PC-3 (cell line): ENCODE measurements around the gene EHBP1. TPM values are rescaled to one million over a fixed set of nuclear protein-coding genes. Genes with fewer than 3 reads are reported as not detected.

Experiments
- ATAC-seq: fragments of 200-7000 bp; cut with Tn5 transposase; 2 replicates; pipeline ENCODE4 v1.9.1; 2020; ENCODE audit warnings: mild to moderate bottlenecking, moderate library complexity
- BruUV-seq: library from RNA; stranded (reverse); fragments of 400-500 nt; replicated peaks from 2 replicates; lab custom pipeline; 2021; lab: Mats Ljungman, UMichigan
- CTCF ChIA-PET: fragments of 300-600 bp; sonication (Branson Sonifier 250); formaldehyde crosslinking; loops from one replicate; lab custom pipeline; 2022; ENCODE audit warnings: antibody characterized with exemption; lab: Charles Lee
- POLR2A ChIA-PET: fragments of 300-600 bp; sonication (Branson Sonifier 250); formaldehyde crosslinking; loops from one replicate; lab custom pipeline; 2022; ENCODE audit warnings: antibody characterized with exemption; ENCODE audit not compliant: unreplicated experiment; lab: Charles Lee
- DNase-seq: peaks from one replicate; pipeline ENCODE4 v3.0.0-alpha.2; 2015
- H2AFZ ChIP-seq: fragments of 300-600 bp; sonication (generic); 2 replicates; pipeline ENCODE4 v1.6.0; 2016; ENCODE audit warnings: antibody characterized with exemption, low read length
- H3F3A ChIP-seq: fragments of 300-600 bp; sonication (generic); one replicate; pipeline ENCODE4 v1.6.0; 2017; ENCODE audit warnings: antibody characterized with exemption, low read length, control low read depth, mild to moderate bottlenecking; ENCODE audit not compliant: unreplicated experiment
- H3K27ac ChIP-seq: fragments of 300-600 bp; sonication (generic); 2 replicates; pipeline ENCODE4 v1.5.1; 2016; ENCODE audit warnings: mild to moderate bottlenecking, low read length
- H3K27me3 ChIP-seq: fragments of 300-600 bp; sonication (generic); 2 replicates; pipeline ENCODE4 v1.6.1; 2016; ENCODE audit warnings: low read length, mixed read lengths
- H3K36me3 ChIP-seq: fragments of 300-600 bp; sonication (generic); 2 replicates; pipeline ENCODE4 v1.6.1; 2016; ENCODE audit warnings: low read depth, mixed run types, low read length, mixed read lengths
- H3K4me1 ChIP-seq: fragments of 300-600 bp; sonication (generic); 2 replicates; pipeline ENCODE4 v1.5.1; 2016; ENCODE audit warnings: low read length; ENCODE audit not compliant: insufficient read depth
- H3K4me2 ChIP-seq: fragments of 300-600 bp; sonication (generic); 2 replicates; pipeline ENCODE4 v1.6.0; 2016; ENCODE audit warnings: low read length
- H3K4me3 ChIP-seq: fragments of 300-600 bp; sonication (generic); 2 replicates; pipeline ENCODE4 v1.5.1; 2016; ENCODE audit warnings: mild to moderate bottlenecking, low read length, mixed read lengths
- H3K79me2 ChIP-seq: fragments of 300-600 bp; sonication (generic); 2 replicates; pipeline ENCODE4 v1.6.1; 2017; ENCODE audit warnings: low read length, mixed read lengths
- H3K9ac ChIP-seq: fragments of 300-600 bp; sonication (generic); 2 replicates; pipeline ENCODE4 v1.6.0; 2016; ENCODE audit warnings: mild to moderate bottlenecking, low read length
- H3K9me2 ChIP-seq: fragments of 300-600 bp; sonication (generic); replicated peaks from 2 replicates; pipeline ENCODE4 v1.6.1; 2016; ENCODE audit warnings: mixed run types, low read length, mixed read lengths
- H3K9me3 ChIP-seq: fragments of 300-600 bp; sonication (generic); 2 replicates; pipeline ENCODE4 v1.6.1; 2016; ENCODE audit warnings: low read length, mixed read lengths
- H4K20me1 ChIP-seq: fragments of 300-600 bp; sonication (generic); 2 replicates; pipeline ENCODE4 v1.6.1; 2016; ENCODE audit warnings: low read length, mixed read lengths
- EZH2 ChIP-seq: fragments of 300-600 bp; sonication (generic); IDR thresholded peaks from one replicate; pipeline ENCODE4 v1.6.1; 2017; ENCODE audit warnings: antibody characterized with exemption, mild to moderate bottlenecking, low read length; ENCODE audit not compliant: unreplicated experiment
- EZH2phosphoT487 ChIP-seq: fragments of 300-600 bp; sonication (generic); IDR thresholded peaks from 2 replicates; pipeline ENCODE4 v1.6.1; 2018; ENCODE audit warnings: mild to moderate bottlenecking, antibody characterized with exemption, low read length, borderline replicate concordance
- intact Hi-C: fragments of 100-400 bp; cut with micrococcal nuclease; formaldehyde crosslinking; loops from 2 replicates; pipeline ENCODE4 v1.9.0; 2023
- total RNA-seq: library from RNA; depleted of rRNA; stranded (reverse); fragments of >200 nt; gene quantifications from 2 replicates; pipeline ENCODE4 v1.2.3, GENCODE V29; 2014
- TF ChIP-seq, protein P1 (sequence below): fragments of 300-600 bp; sonication (generic); conservative IDR thresholded peaks from 2 replicates; pipeline ENCODE4 v1.5.1; 2017; ENCODE audit warnings: antibody characterized with exemption, low read depth, mild to moderate bottlenecking, low read length

The EHBP1 gene
- total RNA-seq, 1 experiment from 2014 or later: 25.7 TPM

DNA sequence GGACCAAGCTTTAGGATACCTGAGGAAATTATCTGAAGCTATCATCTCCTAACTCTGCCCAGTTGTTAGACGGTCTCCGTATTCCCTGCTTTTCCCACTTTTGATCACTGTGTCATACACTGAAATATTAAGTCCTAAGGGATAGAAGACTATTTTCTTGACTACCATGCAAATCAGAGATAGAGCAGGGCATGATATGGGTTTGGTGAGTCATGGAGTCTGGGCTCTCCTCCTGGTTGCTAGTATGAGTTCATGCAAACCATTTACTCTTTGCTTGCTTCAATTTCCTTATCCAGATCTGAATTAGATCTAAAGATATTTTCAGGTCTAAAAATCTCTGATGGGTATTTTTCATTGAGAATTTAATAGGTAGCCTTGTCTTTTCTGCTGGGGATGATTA is 55.0 kb downstream of the EHBP1 start:
- TF ChIP-seq EZH2phosphoT487 (no peak), EZH2 (no peak)
- TF ChIP-seq, protein P1, sequence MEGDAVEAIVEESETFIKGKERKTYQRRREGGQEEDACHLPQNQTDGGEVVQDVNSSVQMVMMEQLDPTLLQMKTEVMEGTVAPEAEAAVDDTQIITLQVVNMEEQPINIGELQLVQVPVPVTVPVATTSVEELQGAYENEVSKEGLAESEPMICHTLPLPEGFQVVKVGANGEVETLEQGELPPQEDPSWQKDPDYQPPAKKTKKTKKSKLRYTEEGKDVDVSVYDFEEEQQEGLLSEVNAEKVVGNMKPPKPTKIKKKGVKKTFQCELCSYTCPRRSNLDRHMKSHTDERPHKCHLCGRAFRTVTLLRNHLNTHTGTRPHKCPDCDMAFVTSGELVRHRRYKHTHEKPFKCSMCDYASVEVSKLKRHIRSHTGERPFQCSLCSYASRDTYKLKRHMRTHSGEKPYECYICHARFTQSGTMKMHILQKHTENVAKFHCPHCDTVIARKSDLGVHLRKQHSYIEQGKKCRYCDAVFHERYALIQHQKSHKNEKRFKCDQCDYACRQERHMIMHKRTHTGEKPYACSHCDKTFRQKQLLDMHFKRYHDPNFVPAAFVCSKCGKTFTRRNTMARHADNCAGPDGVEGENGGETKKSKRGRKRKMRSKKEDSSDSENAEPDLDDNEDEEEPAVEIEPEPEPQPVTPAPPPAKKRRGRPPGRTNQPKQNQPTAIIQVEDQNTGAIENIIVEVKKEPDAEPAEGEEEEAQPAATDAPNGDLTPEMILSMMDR: no peak
- Histone ChIP-seq H3F3A (no peaks in the 10 kb centered on the region), H3K4me2 (no peak overlapping the region), H4K20me1 (no peaks in the 10 kb centered on the region), H3K9me2 (no peaks in the 10 kb centered on the region), H3K27me3 (no peaks in the 10 kb centered on the region), H3K4me1 (peaks cover 5% of the 10 kb centered on the region; the same call in 1 of the 2 replicates), H2AFZ (no peak overlapping the region), H3K79me2 (peaks cover 50% of the 10 kb centered on the region), H3K9ac (no peak overlapping the region), H3K36me3 (no peaks in the 10 kb centered on the region), H3K4me3 (no peak overlapping the region), H3K27ac (no peak overlapping the region), H3K9me3 (no peaks in the 10 kb centered on the region)
- no TSS peak for BruUV-seq
- ATAC-seq (peak; percentile 73), DNase-seq (peak; percentile 38)
- CTCF ChIA-PET: no interaction called here
- POLR2A ChIA-PET: no interaction called here
- intact Hi-C loops: no loop called here

DNA sequence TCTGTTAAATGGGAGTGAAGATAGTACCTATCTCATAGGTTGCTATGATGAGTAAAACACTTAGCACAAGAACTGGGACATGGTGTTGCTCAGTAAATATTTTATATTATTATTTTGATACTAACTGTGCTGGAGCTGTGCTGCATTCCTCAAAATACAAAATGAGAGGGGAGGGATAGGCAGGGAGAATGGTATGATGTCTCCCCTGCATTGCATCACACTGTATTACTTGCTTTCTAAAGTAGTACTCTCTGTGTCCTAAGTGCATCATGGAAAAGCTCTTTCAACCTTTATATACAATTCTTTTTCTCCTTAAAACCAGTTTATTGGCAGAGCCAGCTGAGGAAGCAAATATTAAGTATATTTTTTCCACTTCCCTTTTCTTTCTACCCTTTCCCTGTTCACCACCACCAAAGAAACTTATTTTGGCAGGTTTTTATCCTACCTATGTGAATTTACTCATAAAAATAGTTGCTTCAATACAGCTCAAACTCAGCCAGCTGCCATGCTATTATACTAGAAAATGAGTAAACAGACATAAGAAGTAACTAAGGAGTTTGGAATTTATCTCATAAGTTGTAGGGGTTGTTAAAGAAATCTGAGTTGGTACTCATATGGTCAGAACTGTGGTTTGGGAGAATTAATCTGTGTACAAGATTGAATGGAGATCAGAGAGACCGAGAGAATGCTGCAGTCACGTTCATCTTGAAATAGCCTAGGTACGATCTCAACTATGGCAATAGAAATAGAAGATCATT is 60.3 kb downstream of the EHBP1 start:
- intact Hi-C loops: loop anchor here (5.0 kb wide), 1 partner anchor 33 kb away; no protein-coding TSS in a partner anchor
- DNase-seq (peak; percentile 43), ATAC-seq (peak; percentile 64)
- peak overlapping the region; percentile 18; the same call in 1 of the 2 replicates for H3K27ac ChIP-seq
- peaks cover 29% of the 10 kb centered on the region for H3K4me1 ChIP-seq
- H3K4me2 ChIP-seq: no peak overlapping the region
- no peak overlapping the region for H3K4me3 ChIP-seq
- ChIA-PET CTCF (no interaction called here), POLR2A (interaction anchor here (0.5 kb wide), 1 partner anchor 61 kb away, joined by 9 read pairs; no protein-coding TSS in a partner anchor)
- H3K79me2 ChIP-seq: peaks cover 28% of the 10 kb centered on the region
- TF ChIP-seq EZH2 (no peak), EZH2phosphoT487 (no peak)
- TF ChIP-seq, protein P1: no peak
- no peaks in the 10 kb centered on the region for H3K9me3 ChIP-seq
- H3K9ac ChIP-seq: no peak overlapping the region
- H3F3A ChIP-seq: no peaks in the 10 kb centered on the region
- no peak overlapping the region for H2AFZ ChIP-seq
- no TSS peak for BruUV-seq
- no peaks in the 10 kb centered on the region for H3K9me2 ChIP-seq
- H3K27me3 ChIP-seq: no peaks in the 10 kb centered on the region
- no peaks in the 10 kb centered on the region for H3K36me3 ChIP-seq
- H4K20me1 ChIP-seq: no peaks in the 10 kb centered on the region

DNA sequence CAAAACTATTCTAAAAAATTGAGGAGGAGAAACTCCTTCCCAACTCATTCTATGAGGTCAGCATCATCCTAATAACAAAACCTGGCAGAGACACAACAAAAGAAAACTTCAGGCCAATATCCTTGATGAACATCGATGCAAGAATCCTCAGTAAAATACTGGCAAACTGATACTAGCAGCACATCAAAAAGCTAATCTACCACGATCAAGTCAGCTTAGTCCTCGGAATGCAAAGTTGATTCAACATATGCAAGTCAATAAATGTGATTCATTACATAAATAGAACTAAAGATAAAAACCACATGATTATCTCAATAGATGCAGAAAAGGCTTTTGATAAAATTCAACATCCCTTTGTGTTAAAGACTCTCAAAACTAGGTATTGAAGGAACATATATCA is 63.1 kb downstream of the EHBP1 start:
- Histone ChIP-seq H3K27ac (peak overlapping the region; percentile 32), H3K79me2 (peaks cover under 1% of the 10 kb centered on the region; the same call in 1 of the 2 replicates), H3K4me2 (peak overlapping the region; percentile 52), H2AFZ (no peak overlapping the region), H3K4me3 (no peak overlapping the region), H3K9me3 (no peaks in the 10 kb centered on the region), H3K4me1 (peaks cover 29% of the 10 kb centered on the region), H3F3A (no peaks in the 10 kb centered on the region), H3K36me3 (no peaks in the 10 kb centered on the region), H3K27me3 (no peaks in the 10 kb centered on the region), H3K9ac (no peak overlapping the region), H3K9me2 (no peaks in the 10 kb centered on the region), H4K20me1 (no peaks in the 10 kb centered on the region)
- intact Hi-C loops: loop anchor here (1.0 to 5.0 kb wide), 2 partner anchors 36 to 190 kb away; no protein-coding TSS in a partner anchor
- peak; percentile 78 for DNase-seq
- no TSS peak for BruUV-seq
- ChIA-PET POLR2A (interaction anchor here (0.6 kb wide), 2 partner anchors 263 to 584 kb away, joined by 3 to 4 read pairs; no protein-coding TSS in a partner anchor), CTCF (no interaction called here)
- peak; percentile 64 for ATAC-seq
- TF ChIP-seq, protein P1: no peak
- no peak for TF ChIP-seq EZH2phosphoT487
